ENCODE results near the gene BCAS3. TPM values are rescaled to one million over a fixed set of nuclear protein-coding genes. Genes with fewer than 3 reads are reported as not detected.

Gene BCAS3
- total RNA-seq, 1 donor from 2014 or later: 38.1 TPM

- no peaks in the 10 kb centered on the region for H3K9me3 Mint-ChIP-seq (ENCODE audit: unreplicated experiment)
- H3K36me3 Mint-ChIP-seq (ENCODE audit: low read depth, unreplicated experiment): no peaks in the 10 kb centered on the region
- no peak for DNase-seq (ENCODE audit: low spot score)
- peaks cover 4% of the 10 kb centered on the region for H3K27me3 Mint-ChIP-seq (ENCODE audit: unreplicated experiment)
- no peak overlapping the region for H3K4me3 Mint-ChIP-seq (ENCODE audit: unreplicated experiment)
- H3K4me1 Mint-ChIP-seq (ENCODE audit: unreplicated experiment): peaks cover 5% of the 10 kb centered on the region
- H3K27ac Mint-ChIP-seq (ENCODE audit: unreplicated experiment): no peak overlapping the region
- TF ChIP-seq, protein P1, sequence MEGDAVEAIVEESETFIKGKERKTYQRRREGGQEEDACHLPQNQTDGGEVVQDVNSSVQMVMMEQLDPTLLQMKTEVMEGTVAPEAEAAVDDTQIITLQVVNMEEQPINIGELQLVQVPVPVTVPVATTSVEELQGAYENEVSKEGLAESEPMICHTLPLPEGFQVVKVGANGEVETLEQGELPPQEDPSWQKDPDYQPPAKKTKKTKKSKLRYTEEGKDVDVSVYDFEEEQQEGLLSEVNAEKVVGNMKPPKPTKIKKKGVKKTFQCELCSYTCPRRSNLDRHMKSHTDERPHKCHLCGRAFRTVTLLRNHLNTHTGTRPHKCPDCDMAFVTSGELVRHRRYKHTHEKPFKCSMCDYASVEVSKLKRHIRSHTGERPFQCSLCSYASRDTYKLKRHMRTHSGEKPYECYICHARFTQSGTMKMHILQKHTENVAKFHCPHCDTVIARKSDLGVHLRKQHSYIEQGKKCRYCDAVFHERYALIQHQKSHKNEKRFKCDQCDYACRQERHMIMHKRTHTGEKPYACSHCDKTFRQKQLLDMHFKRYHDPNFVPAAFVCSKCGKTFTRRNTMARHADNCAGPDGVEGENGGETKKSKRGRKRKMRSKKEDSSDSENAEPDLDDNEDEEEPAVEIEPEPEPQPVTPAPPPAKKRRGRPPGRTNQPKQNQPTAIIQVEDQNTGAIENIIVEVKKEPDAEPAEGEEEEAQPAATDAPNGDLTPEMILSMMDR (IDR thresholded peaks at IDR 0.05; ENCODE audit: unreplicated experiment): no peak
These were observed 745.2 kb downstream of the BCAS3 start for GRCh38 chr17:61422869-61423268.

DNA sequence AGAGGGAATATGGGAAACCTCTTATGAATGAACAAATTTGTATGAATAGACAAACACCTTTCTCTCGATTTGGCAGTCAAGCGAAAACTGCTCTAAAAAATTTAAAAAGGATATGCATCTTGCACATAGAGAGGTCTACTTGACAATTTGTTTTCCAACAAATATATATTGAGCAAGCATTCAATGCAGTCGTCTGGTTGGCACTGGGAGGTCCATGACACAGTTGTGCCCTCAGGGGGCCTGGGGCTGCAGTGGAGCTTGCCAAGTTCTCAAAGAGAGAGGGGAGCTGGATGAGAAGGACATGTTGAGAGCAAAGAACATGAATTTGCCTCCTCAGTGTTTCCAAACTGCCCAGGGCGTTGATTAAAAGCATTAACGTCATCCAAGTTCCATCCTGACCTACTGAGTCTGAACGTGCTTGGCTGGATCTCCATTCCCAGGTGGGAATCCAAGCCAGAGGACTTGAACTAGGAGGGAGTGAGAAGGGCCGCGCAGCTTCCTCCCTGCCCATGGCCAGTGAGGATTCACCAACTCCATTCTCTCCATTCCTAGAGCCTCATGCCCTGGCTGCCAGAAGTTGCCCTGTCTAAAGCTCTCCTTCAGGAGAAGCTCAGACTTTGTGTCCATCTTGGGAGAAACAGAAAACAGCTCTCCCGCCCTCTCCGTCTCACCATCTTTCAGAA is 746.5 kb downstream of the BCAS3 start:
- H3K9me3 Mint-ChIP-seq (ENCODE audit: unreplicated experiment): no peaks in the 10 kb centered on the region

DNA sequence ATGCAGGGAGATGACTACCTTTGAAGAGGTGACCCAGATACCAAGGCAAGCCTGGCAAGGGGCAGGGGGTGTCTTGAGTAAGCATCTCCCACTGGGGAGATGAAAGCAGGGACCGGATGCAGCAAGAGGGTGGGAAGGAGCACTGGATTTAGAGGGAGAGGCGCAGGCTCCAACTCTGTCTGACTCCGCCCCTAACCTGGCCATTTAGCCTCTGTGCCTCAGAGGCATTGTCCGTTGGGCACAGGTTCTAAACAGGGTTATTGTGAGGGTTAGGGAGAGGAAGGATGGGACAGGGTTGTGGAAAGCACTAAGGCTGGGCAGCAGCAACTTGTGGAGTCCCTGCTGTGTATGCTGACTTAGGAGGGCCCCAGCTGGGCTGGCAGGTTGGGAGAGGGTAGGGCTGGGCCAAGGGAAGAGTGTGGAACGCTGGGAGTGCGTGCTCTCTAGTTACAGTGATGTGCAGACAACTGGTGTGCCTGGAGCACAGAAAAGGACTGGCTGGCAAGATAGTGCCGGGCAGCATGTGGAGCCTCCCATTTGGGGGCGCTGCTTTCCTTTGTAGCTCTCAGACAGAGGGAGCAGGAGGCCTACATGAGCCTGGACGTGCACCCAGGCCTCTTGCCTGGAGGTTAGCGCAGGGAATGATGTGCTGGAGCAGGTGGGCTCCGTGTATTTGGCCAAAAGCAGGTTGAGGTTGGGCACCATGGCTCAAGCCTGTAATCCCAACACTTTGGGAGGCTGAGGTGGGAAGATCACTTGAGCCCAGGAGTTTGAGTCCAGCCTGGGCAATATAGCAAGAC is 748.2 kb downstream of the BCAS3 start:
- Mint-ChIP-seq H3K4me1 (ENCODE audit: unreplicated experiment) (no peaks in the 10 kb centered on the region), H3K27ac (ENCODE audit: unreplicated experiment) (no peak overlapping the region), H3K9me3 (ENCODE audit: unreplicated experiment) (no peaks in the 10 kb centered on the region), H3K4me3 (ENCODE audit: unreplicated experiment) (no peak overlapping the region), H3K27me3 (ENCODE audit: unreplicated experiment) (peaks cover 2% of the 10 kb centered on the region), H3K36me3 (ENCODE audit: low read depth, unreplicated experiment) (no peaks in the 10 kb centered on the region)
- TF ChIP-seq, protein P1 (IDR thresholded peaks at IDR 0.05; ENCODE audit: unreplicated experiment): no peak
- no peak for DNase-seq (ENCODE audit: low spot score)

More for the DNA sequence above, 746.5 kb downstream of the BCAS3 start:
- TF ChIP-seq, protein P1 (IDR thresholded peaks at IDR 0.05; ENCODE audit: unreplicated experiment): no peak
- no peak overlapping the region for H3K4me3 Mint-ChIP-seq (ENCODE audit: unreplicated experiment)
- peaks cover 4% of the 10 kb centered on the region for H3K27me3 Mint-ChIP-seq (ENCODE audit: unreplicated experiment)
- no peak overlapping the region for H3K27ac Mint-ChIP-seq (ENCODE audit: unreplicated experiment)
- H3K36me3 Mint-ChIP-seq (ENCODE audit: low read depth, unreplicated experiment): no peaks in the 10 kb centered on the region
- DNase-seq (ENCODE audit: low spot score): no peak
- H3K4me1 Mint-ChIP-seq (ENCODE audit: unreplicated experiment): peaks cover 5% of the 10 kb centered on the region

DNA sequence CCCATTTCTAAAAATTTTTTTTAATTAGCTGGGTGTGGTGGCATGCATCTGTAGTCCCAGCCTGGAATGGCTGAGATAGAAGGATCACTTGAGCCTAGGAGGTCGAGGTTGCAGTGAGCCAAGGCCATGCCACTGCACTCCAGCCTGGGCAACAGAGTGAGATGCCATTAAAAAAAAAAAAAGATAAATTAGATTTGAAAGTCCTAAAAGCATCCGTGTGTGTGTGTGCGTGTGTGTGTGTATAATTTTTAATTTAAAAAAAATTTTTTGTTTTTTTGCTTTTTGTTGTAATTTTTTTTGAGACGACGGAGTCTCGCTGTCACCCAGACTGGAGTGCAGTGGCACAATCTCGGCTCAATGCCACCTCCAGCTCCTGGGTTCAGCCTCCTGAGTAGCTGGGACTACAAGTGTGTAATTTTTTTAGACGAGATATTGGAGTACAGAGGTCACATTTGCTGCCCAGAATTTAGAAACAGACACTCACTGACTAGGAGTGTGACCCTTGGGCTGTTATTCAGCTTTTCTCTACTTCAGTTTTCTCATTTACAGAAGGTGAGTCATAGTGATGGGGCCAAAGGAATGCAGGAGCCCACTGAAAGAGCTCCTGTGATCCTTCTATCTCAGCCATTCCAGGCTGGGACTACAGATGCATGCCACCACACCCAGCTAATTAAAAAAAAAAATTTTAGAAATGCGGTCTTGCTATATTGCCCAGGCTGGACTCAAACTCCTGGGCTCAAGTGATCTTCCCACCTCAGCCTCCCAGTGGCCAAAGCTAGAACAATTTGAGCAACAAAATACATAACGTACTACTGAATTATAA is 749.0 kb downstream of the BCAS3 start:
- no peaks in the 10 kb centered on the region for H3K9me3 Mint-ChIP-seq (ENCODE audit: unreplicated experiment)
- H3K27me3 Mint-ChIP-seq (ENCODE audit: unreplicated experiment): no peaks in the 10 kb centered on the region
- no peak overlapping the region for H3K4me3 Mint-ChIP-seq (ENCODE audit: unreplicated experiment)
- TF ChIP-seq, protein P1 (IDR thresholded peaks at IDR 0.05; ENCODE audit: unreplicated experiment): no peak
- DNase-seq (ENCODE audit: low spot score): no peak
- no peak overlapping the region for H3K27ac Mint-ChIP-seq (ENCODE audit: unreplicated experiment)
- no peaks in the 10 kb centered on the region for H3K36me3 Mint-ChIP-seq (ENCODE audit: low read depth, unreplicated experiment)
- no peaks in the 10 kb centered on the region for H3K4me1 Mint-ChIP-seq (ENCODE audit: unreplicated experiment)
